Activated CD4-positive, CD25-positive, alpha-beta regulatory T cell treated with anti-CD3 and anti-CD28 coated beads, Interleukin-2, amount 50 U/mL, for 24 hours (primary cell): ENCODE data around the gene CLMP.

Experiments
- ATAC-seq, 2 donors: fragments of 150-1000 bp; cut with Tn5 transposase; one replicate each; pipeline ENCODE4 v1.10.0; 2021; ENCODE audit warnings: mild to moderate bottlenecking in 1 of 2, moderate library complexity in 1 of 2

The CLMP gene

GRCh38 chr11:123187665-123188507, 7.2 kb downstream of the CLMP start:
- no peak for ATAC-seq

- ATAC-seq, result no peak
These were observed 7.8 kb downstream of the CLMP start for GRCh38 chr11:123187248-123187647.

GRCh38 chr11:123186286-123186685, 8.8 kb downstream of the CLMP start:
- ATAC-seq, result no peak

GRCh38 chr11:123185326-123185725, 9.7 kb downstream of the CLMP start:
- no peak for ATAC-seq

- no peak for ATAC-seq
These were observed 10.5 kb downstream of the CLMP start for GRCh38 chr11:123184531-123184930.

- peak; percentile 61 to 64 for ATAC-seq
These were observed 11.5 kb downstream of the CLMP start for GRCh38 chr11:123183391-123184099.

GRCh38 chr11:123181767-123182500, 13.1 kb downstream of the CLMP start:
- no peak for ATAC-seq

- ATAC-seq, result no peak
These were observed 14.0 kb downstream of the CLMP start for GRCh38 chr11:123181075-123181474.

- ATAC-seq, result no peak
These were observed 14.5 kb downstream of the CLMP start for GRCh38 chr11:123180574-123180973.

GRCh38 chr11:123180166-123180565, 14.9 kb downstream of the CLMP start:
- no peak for ATAC-seq

- ATAC-seq, result no peak
These were observed 15.5 kb downstream of the CLMP start for GRCh38 chr11:123179586-123179985.

- no peak for ATAC-seq
These were observed 16.9 kb downstream of the CLMP start for GRCh38 chr11:123178186-123178585.

- peak; percentile 33 to 48 for ATAC-seq
These were observed 18.3 kb downstream of the CLMP start for GRCh38 chr11:123176785-123177184.

- ATAC-seq, result no peak
These were observed 20.6 kb downstream of the CLMP start for GRCh38 chr11:123174196-123175183.

- ATAC-seq, result no peak
These were observed 21.2 kb downstream of the CLMP start for GRCh38 chr11:123173856-123174186.

- ATAC-seq, result no peak
These were observed 21.8 kb downstream of the CLMP start for GRCh38 chr11:123173040-123173855.

GRCh38 chr11:123170929-123171328, 24.1 kb downstream of the CLMP start:
- ATAC-seq, result no peak

- ATAC-seq, result no peak
These were observed 25.2 kb downstream of the CLMP start for GRCh38 chr11:123169821-123170220.

GRCh38 chr11:123168955-123169484, 26.0 kb downstream of the CLMP start:
- no peak for ATAC-seq

GRCh38 chr11:123168241-123168640, 26.8 kb downstream of the CLMP start:
- ATAC-seq, result no peak

GRCh38 chr11:123166071-123166559, 28.9 kb downstream of the CLMP start:
- ATAC-seq, result no peak
